GM12874 (cell line): Measurements from ENCODE around the gene MRPL43.

Experiments used
- TF ChIP-seq, protein P1 (sequence below): IDR thresholded peaks from 2 replicates; pipeline ENCODE4 v1.5.1; 2011; ENCODE audit warnings: low read depth, mild to moderate bottlenecking, control low read depth, low read length, moderate library complexity; ENCODE audit not compliant: insufficient read depth

The MRPL43 gene

DNA sequence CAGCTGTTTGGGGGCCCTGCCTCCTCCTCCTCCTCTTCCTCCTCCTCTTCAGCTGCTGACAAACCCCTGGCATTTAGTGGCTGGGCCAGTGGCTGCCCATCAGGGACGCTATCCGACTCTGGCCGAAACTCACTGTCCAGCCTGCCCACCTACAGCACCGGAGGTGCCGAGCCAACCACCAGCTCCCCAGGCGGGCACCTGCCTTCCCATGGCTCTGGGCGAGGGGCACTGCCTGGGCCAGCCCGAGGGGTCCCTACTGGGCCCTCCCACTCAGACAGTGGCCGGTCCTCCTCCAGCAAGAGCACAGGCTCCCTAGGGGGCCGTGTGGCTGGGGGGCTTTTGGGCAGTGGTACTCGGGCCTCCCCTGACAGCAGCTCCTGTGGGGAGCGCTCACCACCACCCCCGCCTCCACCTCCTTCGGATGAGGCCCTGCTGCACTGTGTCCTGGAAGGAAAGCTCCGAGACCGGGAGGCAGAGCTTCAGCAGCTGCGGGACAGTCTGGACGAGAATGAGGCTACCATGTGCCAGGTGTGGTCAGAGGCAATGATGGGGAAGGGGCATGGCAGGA is 16.4 kb upstream of the MRPL43 start:
- TF ChIP-seq, protein P1, sequence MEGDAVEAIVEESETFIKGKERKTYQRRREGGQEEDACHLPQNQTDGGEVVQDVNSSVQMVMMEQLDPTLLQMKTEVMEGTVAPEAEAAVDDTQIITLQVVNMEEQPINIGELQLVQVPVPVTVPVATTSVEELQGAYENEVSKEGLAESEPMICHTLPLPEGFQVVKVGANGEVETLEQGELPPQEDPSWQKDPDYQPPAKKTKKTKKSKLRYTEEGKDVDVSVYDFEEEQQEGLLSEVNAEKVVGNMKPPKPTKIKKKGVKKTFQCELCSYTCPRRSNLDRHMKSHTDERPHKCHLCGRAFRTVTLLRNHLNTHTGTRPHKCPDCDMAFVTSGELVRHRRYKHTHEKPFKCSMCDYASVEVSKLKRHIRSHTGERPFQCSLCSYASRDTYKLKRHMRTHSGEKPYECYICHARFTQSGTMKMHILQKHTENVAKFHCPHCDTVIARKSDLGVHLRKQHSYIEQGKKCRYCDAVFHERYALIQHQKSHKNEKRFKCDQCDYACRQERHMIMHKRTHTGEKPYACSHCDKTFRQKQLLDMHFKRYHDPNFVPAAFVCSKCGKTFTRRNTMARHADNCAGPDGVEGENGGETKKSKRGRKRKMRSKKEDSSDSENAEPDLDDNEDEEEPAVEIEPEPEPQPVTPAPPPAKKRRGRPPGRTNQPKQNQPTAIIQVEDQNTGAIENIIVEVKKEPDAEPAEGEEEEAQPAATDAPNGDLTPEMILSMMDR, result no peak

DNA sequence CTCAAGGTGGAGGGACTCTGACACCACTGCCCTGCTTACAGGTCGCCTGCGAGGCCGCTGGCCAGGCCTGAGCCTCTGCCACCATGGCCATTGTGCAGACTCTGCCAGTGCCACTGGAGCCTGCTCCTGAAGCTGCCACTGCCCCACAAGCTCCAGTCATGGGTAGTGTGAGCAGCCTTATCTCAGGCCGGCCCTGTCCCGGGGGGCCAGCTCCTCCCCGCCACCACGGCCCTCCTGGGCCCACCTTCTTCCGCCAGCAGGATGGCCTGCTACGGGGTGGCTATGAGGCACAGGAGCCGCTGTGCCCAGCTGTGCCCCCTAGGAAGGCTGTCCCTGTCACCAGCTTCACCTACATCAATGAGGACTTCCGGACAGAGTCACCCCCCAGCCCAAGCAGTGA is 15.2 kb upstream of the MRPL43 start:
- TF ChIP-seq, protein P1, result no peak

DNA sequence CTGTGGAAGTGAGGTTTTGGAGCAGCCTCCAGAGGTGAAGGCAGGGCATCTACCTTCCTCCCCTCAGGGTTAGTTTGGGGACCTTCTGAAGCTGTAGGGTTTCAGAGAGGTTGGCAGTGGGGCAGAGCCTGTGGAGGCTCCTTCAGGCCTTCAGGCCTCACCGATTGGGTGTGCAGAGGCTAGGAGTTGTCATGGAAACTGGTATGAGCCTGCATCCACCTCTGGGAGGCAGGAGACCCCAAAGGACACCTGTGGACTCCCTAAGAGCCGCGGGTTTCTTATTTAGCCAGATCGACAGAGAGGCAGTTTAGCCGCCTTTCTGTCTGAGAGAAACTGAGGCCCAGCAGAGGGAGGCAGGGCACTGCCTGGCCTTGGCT is 14.3 kb upstream of the MRPL43 start:
- TF ChIP-seq, protein P1, result no peak

DNA sequence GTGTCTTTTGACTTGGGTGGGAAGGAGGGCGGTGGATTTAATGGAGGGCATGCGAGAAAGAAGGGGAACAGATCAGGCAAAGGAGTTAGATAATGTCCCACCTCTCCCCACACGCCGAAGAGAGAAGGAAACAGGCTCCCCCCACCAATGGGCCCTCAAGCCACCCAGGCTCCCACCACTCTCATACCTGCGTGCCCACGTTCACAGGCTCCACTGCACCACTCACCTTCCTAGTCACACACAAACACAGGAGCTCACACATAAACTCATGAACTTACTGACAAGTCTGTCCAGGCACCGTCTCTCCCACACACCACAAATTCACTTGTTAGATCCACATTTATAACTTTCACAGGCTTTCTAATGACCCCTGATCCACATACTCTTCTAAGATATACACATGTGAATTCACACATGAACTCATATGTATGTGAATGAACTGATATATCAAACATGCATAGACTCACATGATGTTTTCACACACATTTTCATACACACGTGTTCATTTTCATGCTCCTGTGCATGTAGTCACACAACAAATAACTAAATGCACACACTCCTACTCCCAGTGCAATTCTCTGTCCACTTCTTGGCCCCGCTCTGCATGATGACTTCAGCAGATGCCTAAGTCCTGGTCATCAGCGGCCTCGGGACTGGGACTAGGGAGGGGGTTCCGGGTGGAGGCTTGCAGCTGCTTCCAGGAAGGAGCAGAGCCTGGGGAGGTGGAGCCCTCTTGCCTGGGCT is 13.8 kb upstream of the MRPL43 start:
- TF ChIP-seq, protein P1, result no peak

DNA sequence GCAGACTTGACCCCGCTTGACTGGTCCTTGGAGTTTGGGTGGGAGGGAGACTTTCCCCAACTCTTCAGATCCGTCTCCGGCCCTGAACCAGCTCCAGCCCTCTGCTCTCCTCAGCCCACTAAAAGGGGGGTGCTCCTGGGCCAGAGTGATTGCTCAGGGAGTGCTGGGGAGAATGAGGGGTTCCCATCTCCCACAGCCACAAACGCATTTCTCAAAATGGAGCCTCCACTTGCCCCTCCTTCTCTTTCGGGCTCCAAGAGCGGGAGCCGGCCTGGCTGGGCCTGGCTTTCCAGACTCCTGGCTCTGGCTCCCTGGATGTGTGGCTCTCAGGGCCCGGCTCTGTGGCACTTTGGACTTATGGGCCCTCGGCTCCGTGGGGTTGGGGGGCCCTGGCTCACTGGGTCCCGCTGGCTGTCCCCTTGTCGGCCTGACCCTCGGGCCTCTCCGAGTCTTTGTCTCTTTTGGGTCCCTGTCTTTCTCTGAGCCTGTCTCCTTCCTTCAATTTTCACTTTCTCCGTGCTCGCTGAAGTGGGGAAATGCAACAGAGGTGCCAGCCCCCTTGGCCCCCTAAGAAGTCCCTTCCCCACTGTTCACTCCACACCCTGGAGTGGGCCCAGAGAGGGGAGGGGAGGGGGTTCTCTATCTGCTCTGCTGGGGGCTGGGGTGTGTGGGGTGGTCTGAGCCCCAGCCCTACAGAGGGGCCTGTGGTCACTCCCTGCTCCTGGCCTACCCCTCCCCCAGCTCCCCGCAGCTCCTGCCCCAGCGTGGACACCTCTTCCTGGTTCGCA is 13.0 kb upstream of the MRPL43 start:
- TF ChIP-seq, protein P1, result no peak

DNA sequence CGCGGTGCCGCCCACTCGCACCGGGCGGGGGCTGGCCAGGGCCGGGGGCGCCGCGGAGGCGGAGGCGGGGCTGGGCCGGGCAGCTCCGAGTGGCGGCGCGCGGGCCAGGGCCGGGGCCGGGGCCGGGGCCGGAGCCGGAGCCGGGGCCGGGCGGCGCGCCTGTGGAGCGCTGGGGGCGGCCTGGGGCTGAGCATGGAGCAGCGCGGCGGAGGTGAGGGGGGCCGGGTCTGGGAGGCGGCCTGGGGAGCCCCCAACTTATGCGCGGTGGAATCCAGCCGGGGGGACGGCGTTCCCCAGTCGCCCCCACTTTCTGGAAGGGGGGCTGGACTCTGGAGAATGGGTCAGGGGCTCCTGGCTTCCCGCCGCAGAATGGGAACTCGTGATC is 12.4 kb upstream of the MRPL43 start, which contains the start of gene LZTS2:
LZTS2 (plus strand) TSS at position 67 of the 385 bp plus-strand sequence. CDS start 2,731 bp downstream, outside the sequence.
- TF ChIP-seq, protein P1, result no peak

DNA sequence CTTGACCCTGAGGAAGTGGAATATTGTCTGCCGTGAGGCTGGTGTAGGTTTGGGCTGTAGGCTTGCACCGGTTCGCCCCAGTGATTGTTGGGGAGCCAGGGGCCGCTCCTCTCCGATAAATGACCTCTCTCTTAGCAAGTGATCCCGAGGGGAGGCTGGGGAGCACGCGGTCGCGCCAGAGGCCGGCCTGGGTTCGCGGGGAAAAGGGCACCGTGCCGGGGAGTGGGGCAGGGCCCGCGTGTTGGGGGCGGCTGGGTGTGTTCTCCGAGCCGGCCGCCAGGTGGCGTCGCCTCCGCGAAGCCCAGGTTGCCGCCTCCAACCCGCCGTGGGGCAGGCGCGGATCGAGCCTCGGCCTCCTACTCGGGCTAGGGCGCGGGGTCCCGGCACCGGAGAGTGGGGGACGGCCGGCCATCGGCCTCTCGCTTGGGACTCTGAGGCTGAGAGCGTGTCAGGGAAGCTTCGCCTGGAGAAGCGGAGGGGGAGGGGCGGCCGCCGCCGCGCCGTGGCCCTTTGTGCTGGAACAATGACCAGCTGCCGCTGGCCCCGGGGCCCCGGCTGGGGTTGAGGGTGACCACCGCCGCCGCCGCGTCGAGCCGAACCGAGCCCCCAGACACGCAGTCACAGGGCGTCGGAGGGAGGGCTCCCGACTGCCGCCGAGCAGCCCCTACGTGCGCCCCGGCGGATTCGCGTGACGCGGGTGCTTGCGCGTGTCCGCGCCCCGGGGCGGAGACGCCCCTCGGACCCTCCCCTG is 11.9 kb upstream of the MRPL43 start:
- TF ChIP-seq, protein P1, result peak; percentile 96
